HEK293 (cell line): Measurements from ENCODE around the gene DEFB131B.
"Not testable (repeated sequence)": the region's sequence is repeated elsewhere in the genome, so short reads cannot be mapped to it uniquely, and the experiment has no call there.

Source experiments
- CTCF ChIA-PET: fragments of 350-600 bp; formaldehyde crosslinking; extraction: SDS; loops from one replicate; lab custom pipeline; 2021; ENCODE audit warnings: antibody characterized with exemption; lab: Yijun Ruan, JAX
- POLR2A ChIA-PET: fragments of 300-600 bp; formaldehyde crosslinking; extraction: SDS; loops from one replicate; lab custom pipeline; 2020; ENCODE audit warnings: antibody characterized with exemption, inconsistent platforms; lab: Yijun Ruan, JAX
- H3K27ac ChIP-seq: fragments of 200-500 bp; sonication (Bioruptor generic); 2 replicates; pipeline ENCODE4 v1.5.1; 2014; ENCODE audit warnings: low read depth, low read length, control low read depth, inconsistent platforms; ENCODE audit errors: extremely low read depth
- H3K36me3 ChIP-seq, 2 experiments: fragments of 200-500 bp in 1 of 2; sonication (Bioruptor generic) in 1 of 2; 1 replicate in 1 of 2; 2 replicates in 1 of 2; pipeline ENCODE4 v1.5.1; 2014 to 2017; ENCODE audit warnings: inconsistent platforms in 2 of 2, low read length in 2 of 2; ENCODE audit not compliant: control insufficient read depth in 2 of 2, insufficient read depth in 1 of 2
- H3K4me1 ChIP-seq: fragments of 200-500 bp; sonication (Bioruptor generic); 2 replicates; pipeline ENCODE4 v1.5.1; 2014; ENCODE audit warnings: mild to moderate bottlenecking, low read length, inconsistent platforms; ENCODE audit not compliant: control insufficient read depth, insufficient read depth
- H3K4me3 ChIP-seq: 2 replicates; pipeline ENCODE4 v1.5.1; 2011; ENCODE audit warnings: low read depth, mild to moderate bottlenecking, control low read depth, low read length, moderate library complexity
- H3K9me3 ChIP-seq: fragments of 200-500 bp; sonication (Bioruptor generic); 2 replicates; pipeline ENCODE4 v1.5.1; 2014; ENCODE audit warnings: low read depth, low read length, inconsistent platforms; ENCODE audit not compliant: control insufficient read depth, insufficient read depth
- SALL2 ChIP-seq: fragments of 450-650 bp; formaldehyde crosslinking; IDR thresholded peaks from 2 replicates; pipeline ENCODE4 v1.5.0; 2017; ENCODE audit warnings: missing biosample characterization, mild to moderate bottlenecking, missing genetic modification characterization, borderline replicate concordance
- ZBTB20 ChIP-seq: fragments of 450-650 bp; formaldehyde crosslinking; IDR thresholded peaks from 2 replicates; pipeline ENCODE4 v1.5.1; 2016; ENCODE audit warnings: missing biosample characterization, missing genetic modification characterization
- ZNF146 ChIP-seq: fragments of 450-650 bp; formaldehyde crosslinking; IDR thresholded peaks from 2 replicates; pipeline ENCODE4 v1.5.1; 2016; ENCODE audit warnings: missing biosample characterization, missing genetic modification characterization
- ZNF202 ChIP-seq: fragments of 450-650 bp; formaldehyde crosslinking; IDR thresholded peaks from 2 replicates; pipeline ENCODE4 v1.5.1; 2016; ENCODE audit warnings: missing biosample characterization, missing genetic modification characterization, borderline replicate concordance
- ZNF239 ChIP-seq: fragments of 450-650 bp; formaldehyde crosslinking; IDR thresholded peaks from 2 replicates; pipeline ENCODE4 v1.5.1; 2016; ENCODE audit warnings: missing biosample characterization, missing genetic modification characterization
- ZNF24 ChIP-seq: fragments of 450-650 bp; formaldehyde crosslinking; IDR thresholded peaks from 2 replicates; pipeline ENCODE4 v1.5.1; 2016; ENCODE audit warnings: missing biosample characterization, missing genetic modification characterization
- ZNF398 ChIP-seq: fragments of 450-650 bp; formaldehyde crosslinking; IDR thresholded peaks from 2 replicates; pipeline ENCODE4 v1.5.1; 2017; ENCODE audit warnings: missing biosample characterization, missing genetic modification characterization
- ZNF433 ChIP-seq: fragments of 450-650 bp; formaldehyde crosslinking; IDR thresholded peaks from 2 replicates; pipeline ENCODE4 v1.5.1; 2016; ENCODE audit warnings: missing biosample characterization, missing genetic modification characterization, low read depth
- ZNF548 ChIP-seq: fragments of 450-650 bp; formaldehyde crosslinking; IDR thresholded peaks from 2 replicates; pipeline ENCODE4 v1.5.1; 2016; ENCODE audit warnings: missing biosample characterization, missing genetic modification characterization
- ZNF610 ChIP-seq: fragments of 450-650 bp; formaldehyde crosslinking; IDR thresholded peaks from 2 replicates; pipeline ENCODE4 v1.5.1; 2016; ENCODE audit warnings: missing biosample characterization, missing genetic modification characterization, borderline replicate concordance
- ZNF645 ChIP-seq: fragments of 450-650 bp; formaldehyde crosslinking; IDR thresholded peaks from 2 replicates; pipeline ENCODE4; 2016; ENCODE audit warnings: missing biosample characterization, missing genetic modification characterization
- ZNF658 ChIP-seq: fragments of 450-650 bp; formaldehyde crosslinking; IDR thresholded peaks from 2 replicates; pipeline ENCODE4; 2016; ENCODE audit warnings: missing biosample characterization, missing genetic modification characterization
- TF ChIP-seq, protein P1 (sequence below): fragments of 450-650 bp; formaldehyde crosslinking; IDR thresholded peaks from 2 replicates; pipeline ENCODE4 v1.5.1; 2016; ENCODE audit warnings: missing biosample characterization, missing genetic modification characterization

Gene DEFB131B

DNA sequence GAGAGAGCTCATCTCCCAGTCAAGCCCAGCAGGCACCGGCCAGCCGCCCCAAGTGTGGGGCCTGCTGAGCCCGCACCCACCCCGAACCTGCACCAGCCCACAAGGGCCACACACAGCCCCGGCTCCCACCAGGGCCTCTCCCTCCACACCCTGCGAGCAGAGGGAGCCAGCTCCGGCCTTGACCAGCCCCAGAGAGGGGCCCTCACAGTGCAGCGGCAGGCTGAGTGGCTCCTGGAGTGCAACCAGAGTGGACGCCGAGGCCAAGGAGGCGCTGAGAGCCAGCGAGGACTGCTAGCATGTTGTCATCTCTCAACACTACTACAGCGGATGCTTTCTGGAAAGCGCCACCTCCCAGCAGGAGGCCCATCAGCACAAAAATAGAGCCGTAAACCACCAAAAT, 34.4 kb upstream of the DEFB131B start (continued):
- TF ChIP-seq ZNF24 (no peak), SALL2 (no peak), ZBTB20 (no peak), ZNF398 (tag by site-specific recombination) (no peak), ZNF433 (tag by site-specific recombination) (no peak), ZNF658 (tag by site-specific recombination) (no peak), ZNF645 (tag by site-specific recombination) (no peak), ZNF239 (no peak), ZNF610 (no peak), ZNF548 (no peak), ZNF202 (tag by site-specific recombination) (no peak)
- TF ChIP-seq, protein P1, sequence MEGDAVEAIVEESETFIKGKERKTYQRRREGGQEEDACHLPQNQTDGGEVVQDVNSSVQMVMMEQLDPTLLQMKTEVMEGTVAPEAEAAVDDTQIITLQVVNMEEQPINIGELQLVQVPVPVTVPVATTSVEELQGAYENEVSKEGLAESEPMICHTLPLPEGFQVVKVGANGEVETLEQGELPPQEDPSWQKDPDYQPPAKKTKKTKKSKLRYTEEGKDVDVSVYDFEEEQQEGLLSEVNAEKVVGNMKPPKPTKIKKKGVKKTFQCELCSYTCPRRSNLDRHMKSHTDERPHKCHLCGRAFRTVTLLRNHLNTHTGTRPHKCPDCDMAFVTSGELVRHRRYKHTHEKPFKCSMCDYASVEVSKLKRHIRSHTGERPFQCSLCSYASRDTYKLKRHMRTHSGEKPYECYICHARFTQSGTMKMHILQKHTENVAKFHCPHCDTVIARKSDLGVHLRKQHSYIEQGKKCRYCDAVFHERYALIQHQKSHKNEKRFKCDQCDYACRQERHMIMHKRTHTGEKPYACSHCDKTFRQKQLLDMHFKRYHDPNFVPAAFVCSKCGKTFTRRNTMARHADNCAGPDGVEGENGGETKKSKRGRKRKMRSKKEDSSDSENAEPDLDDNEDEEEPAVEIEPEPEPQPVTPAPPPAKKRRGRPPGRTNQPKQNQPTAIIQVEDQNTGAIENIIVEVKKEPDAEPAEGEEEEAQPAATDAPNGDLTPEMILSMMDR: no peak

DNA sequence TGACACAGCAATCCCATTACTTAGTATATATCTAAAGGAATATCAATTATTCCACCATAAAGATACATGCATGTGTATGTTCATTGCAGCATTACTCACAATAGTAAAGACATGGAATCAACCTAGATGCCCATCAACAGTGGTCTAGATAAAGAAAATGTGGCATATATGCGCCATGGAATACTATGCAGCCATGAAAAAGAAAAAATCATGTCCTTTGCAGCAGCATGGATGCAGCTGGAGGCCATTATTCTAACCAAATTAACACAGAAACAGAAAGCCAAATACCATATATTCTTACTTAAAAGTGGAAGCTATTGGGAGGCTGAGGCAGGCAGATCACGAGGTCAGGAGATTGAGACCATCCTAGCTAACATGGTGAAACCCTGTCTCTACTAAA, 24.4 kb upstream of the DEFB131B start:
- H3K4me1 ChIP-seq, H3K36me3 ChIP-seq, H3K27ac ChIP-seq, POLR2A ChIA-PET, H3K4me3 ChIP-seq, H3K9me3 ChIP-seq: not testable (repeated sequence)
- CTCF ChIA-PET: interaction anchor here (0.7 kb wide), 1 partner anchor 159 kb away, joined by 3 read pairs; no protein-coding TSS in a partner anchor
- TF ChIP-seq ZNF146 (tag by site-specific recombination): peak; percentile 68

GRCh38 chr11:71855880-71856279, 22.4 kb upstream of the DEFB131B start:
- CTCF ChIA-PET, H3K4me1 ChIP-seq, H3K4me3 ChIP-seq, H3K36me3 ChIP-seq, POLR2A ChIA-PET, H3K9me3 ChIP-seq, H3K27ac ChIP-seq: not testable (repeated sequence)

GRCh38 chr11:71860835-71861234, 17.4 kb upstream of the DEFB131B start:
- CTCF ChIA-PET: interaction anchor here (0.6 kb wide), 1 partner anchor 66 kb away, joined by 6 read pairs; no protein-coding TSS in a partner anchor
- H3K36me3 ChIP-seq, H3K27ac ChIP-seq, POLR2A ChIA-PET, H3K4me3 ChIP-seq, H3K4me1 ChIP-seq, H3K9me3 ChIP-seq: not testable (repeated sequence)
